Heart left ventricle (tissue), 13 donors: ENCODE results near the gene HSFX1.
"Not testable (repeated sequence)": the region's sequence is repeated elsewhere in the genome, so short reads cannot be mapped to it uniquely, and the experiment has no call there.

Source experiments
- POLR2A ChIP-seq, 2 donors: fragments of 450-650 bp; IDR thresholded peaks; one replicate each; pipeline ENCODE4 v1.6.1; 2017; ENCODE audit warnings: antibody characterized with exemption in 2 of 2, mild to moderate bottlenecking in 2 of 2, moderate library complexity in 2 of 2
- TF ChIP-seq, protein P1 (sequence below), 12 donors: fragments of 200-600 bp; sonication (generic) in 4 of 12; IDR thresholded peaks; one replicate each; pipeline versions ENCODE4 v1.5.0 to v1.8.0; 2018 to 2022; ENCODE audit warnings: antibody characterized with exemption in 12 of 12, mild to moderate bottlenecking in 5 of 12
- donor health status: ischemic (EF 13 %, LVEDD 7.1; RV severe dilation, severe dysfunction).
- donor health status: DM: no; HTN: yes; CAD: no.
- donor health status: DM: no; HTN: no; CAD: no.
- donor health status: ischemic (EF 25% LVEDD 6.9; RV normal size, moderate dysfunction).
- donor health status: ischemic (EF 25% LVEDD 5.7; RV mildly dilated, moderate dysfunction).
- donor health status: ischemic (EF 35%, LVEDD 5.7; RV mildly dilated, moderate dysfunction).
- donor health status: nonischemic (EF 11% LVEDD 7.7; RV severe dilation, severe dysfunction).
- donor health status: DM: yes; HTN: yes; CAD: no.
- donor health status: PGD.
- donor health status: ischemic (EF 29% LVEDD 5.4; RV normal size, mild dysfunction).
- donor health status: nonischemic (EF 23%, LVEDD 6.1; RV moderate dilation, normal function).

GRCh38 chrX:149770344-149770743, 3.5 kb upstream of the HSFX1 start:
- TF ChIP-seq, protein P1, sequence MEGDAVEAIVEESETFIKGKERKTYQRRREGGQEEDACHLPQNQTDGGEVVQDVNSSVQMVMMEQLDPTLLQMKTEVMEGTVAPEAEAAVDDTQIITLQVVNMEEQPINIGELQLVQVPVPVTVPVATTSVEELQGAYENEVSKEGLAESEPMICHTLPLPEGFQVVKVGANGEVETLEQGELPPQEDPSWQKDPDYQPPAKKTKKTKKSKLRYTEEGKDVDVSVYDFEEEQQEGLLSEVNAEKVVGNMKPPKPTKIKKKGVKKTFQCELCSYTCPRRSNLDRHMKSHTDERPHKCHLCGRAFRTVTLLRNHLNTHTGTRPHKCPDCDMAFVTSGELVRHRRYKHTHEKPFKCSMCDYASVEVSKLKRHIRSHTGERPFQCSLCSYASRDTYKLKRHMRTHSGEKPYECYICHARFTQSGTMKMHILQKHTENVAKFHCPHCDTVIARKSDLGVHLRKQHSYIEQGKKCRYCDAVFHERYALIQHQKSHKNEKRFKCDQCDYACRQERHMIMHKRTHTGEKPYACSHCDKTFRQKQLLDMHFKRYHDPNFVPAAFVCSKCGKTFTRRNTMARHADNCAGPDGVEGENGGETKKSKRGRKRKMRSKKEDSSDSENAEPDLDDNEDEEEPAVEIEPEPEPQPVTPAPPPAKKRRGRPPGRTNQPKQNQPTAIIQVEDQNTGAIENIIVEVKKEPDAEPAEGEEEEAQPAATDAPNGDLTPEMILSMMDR (IDR thresholded peaks at IDR 0.05), result not testable (repeated sequence)
- TF ChIP-seq POLR2A (IDR thresholded peaks at IDR 0.05), result not testable (repeated sequence)
